IMR-90 (cell line): ENCODE measurements around the gene SMIM44. TPM values are rescaled to one million over a fixed set of nuclear protein-coding genes. Genes with fewer than 3 reads are reported as not detected.

ENCODE experiments used
- ATAC-seq: fragments of 200-7000 bp; cut with Tn5 transposase; 2 replicates; pipeline ENCODE4 v1.9.1; 2020; ENCODE audit warnings: low read depth, mild to moderate bottlenecking, moderate library complexity
- BruUV-seq: library from RNA; stranded (reverse); fragments of 400-500 nt; replicated peaks from 2 replicates; lab custom pipeline; 2021; lab: Mats Ljungman, UMichigan
- CTCF ChIA-PET: fragments of 300-600 bp; formaldehyde crosslinking; extraction: SDS; loops from one replicate; lab custom pipeline; 2021; ENCODE audit warnings: antibody characterized with exemption; lab: Yijun Ruan, JAX
- POLR2A ChIA-PET: fragments of 300-600 bp; sonication (Branson Sonifier 250); formaldehyde crosslinking; loops from one replicate; lab custom pipeline; 2022; ENCODE audit warnings: antibody characterized with exemption; ENCODE audit not compliant: unreplicated experiment; lab: Charles Lee
- DNase-seq: peaks from one replicate; pipeline ENCODE4 v3.0.0; 2013
- H2AFZ ChIP-seq: replicated peaks from 2 replicates; pipeline ENCODE3; 2013; ENCODE audit warnings: low read length, mild to moderate bottlenecking; ENCODE audit not compliant: poor library complexity
- H2AK5ac ChIP-seq: 2 replicates; pipeline ENCODE4 v1.6.1; 2013; ENCODE audit warnings: low read depth, low read length, inconsistent platforms
- H2AK9ac ChIP-seq: replicated peaks from 2 replicates; pipeline ENCODE3; 2013; ENCODE audit warnings: mild to moderate bottlenecking, low read depth, low read length, moderate library complexity; ENCODE audit not compliant: poor library complexity
- H2BK120ac ChIP-seq: 2 replicates; pipeline ENCODE4 v1.6.1; 2013; ENCODE audit warnings: low read depth, low read length, inconsistent platforms
- H2BK15ac ChIP-seq: 3 replicates; pipeline ENCODE4 v1.6.1; 2013; ENCODE audit warnings: low read depth, low read length, inconsistent platforms
- H2BK20ac ChIP-seq: 2 replicates; pipeline ENCODE4 v1.6.1; 2013; ENCODE audit warnings: low read depth, mild to moderate bottlenecking, inconsistent platforms, low read length, moderate library complexity
- H2BK5ac ChIP-seq: 2 replicates; pipeline ENCODE4 v1.6.1; 2013; ENCODE audit warnings: mild to moderate bottlenecking, low read depth, low read length, inconsistent platforms; ENCODE audit not compliant: poor library complexity, severe bottlenecking
- H3K14ac ChIP-seq: replicated peaks from 2 replicates; pipeline ENCODE4 v1.6.1; 2013; ENCODE audit warnings: low read depth, low read length, inconsistent platforms
- H3K18ac ChIP-seq: 2 replicates; pipeline ENCODE4 v1.6.1; 2013; ENCODE audit warnings: low read depth, low read length, control low read depth
- H3K23ac ChIP-seq: 2 replicates; pipeline ENCODE4 v1.6.1; 2013; ENCODE audit warnings: low read depth, low read length, inconsistent platforms
- H3K27ac ChIP-seq: 2 replicates; pipeline ENCODE4 v1.5.1; 2013; ENCODE audit warnings: mild to moderate bottlenecking, control low read depth, low read length; ENCODE audit not compliant: insufficient read depth
- H3K27me3 ChIP-seq: 2 replicates; pipeline ENCODE4 v1.6.1; 2013; ENCODE audit warnings: low read length; ENCODE audit not compliant: control insufficient read depth, insufficient read depth
- H3K36me3 ChIP-seq: 2 replicates; pipeline ENCODE4 v1.6.1; 2013; ENCODE audit warnings: low read length, mixed read lengths; ENCODE audit not compliant: control insufficient read depth, insufficient read depth
- H3K4ac ChIP-seq: 2 replicates; pipeline ENCODE4 v1.6.1; 2013; ENCODE audit warnings: low read depth, low read length, inconsistent platforms
- H3K4me1 ChIP-seq: 2 replicates; pipeline ENCODE4 v1.6.1; 2013; ENCODE audit warnings: low read length, mixed read lengths; ENCODE audit not compliant: control insufficient read depth, insufficient read depth
- H3K4me2 ChIP-seq: 2 replicates; pipeline ENCODE4 v1.6.1; 2013; ENCODE audit warnings: low read depth, mild to moderate bottlenecking, control low read depth, low read length, moderate library complexity
- H3K4me3 ChIP-seq: 2 replicates; pipeline ENCODE4 v1.5.1; 2013; ENCODE audit warnings: low read depth, mild to moderate bottlenecking, control low read depth, low read length, moderate library complexity; ENCODE audit not compliant: insufficient read depth
- H3K56ac ChIP-seq: 2 replicates; pipeline ENCODE4 v1.6.1; 2013; ENCODE audit warnings: low read length, inconsistent platforms; ENCODE audit not compliant: insufficient read depth; ENCODE audit errors: extremely low read depth
- H3K79me1 ChIP-seq, 2 experiments: 2 replicates each; pipeline ENCODE4 v1.6.1; 2013; ENCODE audit warnings: low read length in 2 of 2, inconsistent platforms in 1 of 2, low read depth in 1 of 2
- H3K9ac ChIP-seq: 2 replicates; pipeline ENCODE4 v1.6.1; 2013; ENCODE audit warnings: low read depth, low read length, control low read depth
- H3K9me1 ChIP-seq: 2 replicates; pipeline ENCODE4 v1.6.1; 2013; ENCODE audit warnings: low read length, inconsistent platforms; ENCODE audit not compliant: insufficient read depth
- H3K9me3 ChIP-seq: 2 replicates; pipeline ENCODE4 v1.6.1; 2013; ENCODE audit warnings: low read length; ENCODE audit not compliant: control insufficient read depth, insufficient read depth
- H4K20me1 ChIP-seq: 2 replicates; pipeline ENCODE4 v1.6.1; 2013; ENCODE audit warnings: low read length, inconsistent platforms; ENCODE audit not compliant: insufficient read depth
- H4K5ac ChIP-seq: 2 replicates; pipeline ENCODE4 v1.6.1; 2013; ENCODE audit warnings: mild to moderate bottlenecking, low read depth, low read length, control low read depth
- H4K8ac ChIP-seq, 2 experiments: 2 replicates each; pipeline ENCODE4 v1.6.1; 2013; ENCODE audit warnings: low read depth in 2 of 2, low read length in 2 of 2, control low read depth in 1 of 2, inconsistent platforms in 1 of 2
- H4K91ac ChIP-seq: 2 replicates; pipeline ENCODE4 v1.6.1; 2013; ENCODE audit warnings: low read depth, low read length, inconsistent platforms; ENCODE audit not compliant: insufficient read depth
- BHLHE40 ChIP-seq: fragments of 150-350 bp; IDR thresholded peaks from 2 replicates; pipeline ENCODE4 v1.6.1; 2016; ENCODE audit warnings: mild to moderate bottlenecking, low read depth, low read length
- FOS ChIP-seq: fragments of 150-350 bp; IDR thresholded peaks from 2 replicates; pipeline ENCODE4 v1.6.1; 2016; ENCODE audit warnings: low read depth, low read length
- MAFK ChIP-seq: IDR thresholded peaks from 2 replicates; pipeline ENCODE4 v1.6.1; 2012; ENCODE audit warnings: low read depth, low read length, improper control_type of control experiment
- MAZ ChIP-seq: IDR thresholded peaks from 2 replicates; pipeline ENCODE4 v1.6.1; 2012; ENCODE audit warnings: low read depth, mild to moderate bottlenecking, low read length, improper control_type of control experiment, moderate library complexity, borderline replicate concordance
- MXI1 ChIP-seq: IDR thresholded peaks from 2 replicates; pipeline ENCODE4 v1.6.1; 2012; ENCODE audit warnings: low read depth, mild to moderate bottlenecking, low read length, moderate library complexity, borderline replicate concordance
- NFE2L2 ChIP-seq: fragments of 150-350 bp; IDR thresholded peaks from 2 replicates; pipeline ENCODE4 v1.6.1; 2016; ENCODE audit warnings: low read depth, mild to moderate bottlenecking, low read length
- RAD21 ChIP-seq: IDR thresholded peaks from 2 replicates; pipeline ENCODE4 v1.6.1; 2012; ENCODE audit warnings: low read length, improper control_type of control experiment
- RFX5 ChIP-seq: IDR thresholded peaks from 2 replicates; pipeline ENCODE4 v1.8.0; 2012; ENCODE audit warnings: low read depth, mild to moderate bottlenecking, low read length, moderate library complexity
- SMC3 ChIP-seq: fragments of 150-350 bp; IDR thresholded peaks from 2 replicates; pipeline ENCODE4 v1.6.1; 2016; ENCODE audit warnings: low read depth, mild to moderate bottlenecking, antibody characterized with exemption, low read length, moderate library complexity
- WGBS, 2 experiments: methylation state at CpG; one replicate each; pipeline versions ENCODE4 v1.1.5 to v1.1.7; 2013; ENCODE audit warnings: missing lambda C conversion rate in 2 of 2; ENCODE audit not compliant: insufficient read length in 1 of 2; ENCODE audit errors: extremely low coverage in 2 of 2; 5-methylcytosine and 5-hydroxymethylcytosine counted together
- dilution Hi-C: fragments of 300-500 bp; cut with HindIII; formaldehyde crosslinking; loops from one replicate; pipeline ENCODE4 v1.14.3; 2018; ENCODE audit warnings: low sequenced_read_pairs; ENCODE audit not compliant: unreplicated experiment
- in situ Hi-C: fragments of 300-500 bp; cut with MboI; formaldehyde crosslinking; loops from 3 replicates; pipeline ENCODE4 v1.14.3; 2019; ENCODE audit warnings: low sequenced_read_pairs, inconsistent platforms, mixed read lengths
- intact Hi-C: fragments of 100-400 bp; cut with micrococcal nuclease; formaldehyde crosslinking; loops from 2 replicates; pipeline ENCODE4 v1.10.0; 2022
- polyA plus RNA-seq, 3 experiments: library from polyadenylated mRNA; depleted of rRNA; stranded (reverse); fragments of >200 nt; gene quantifications; 2 replicates each; pipeline ENCODE4 v1.2.3, GENCODE V29; 2012; ENCODE audit warnings: low replicate concordance in 1 of 3
- total RNA-seq: library from RNA; depleted of rRNA; stranded (reverse); fragments of >200 nt; gene quantifications from 2 replicates; pipeline ENCODE4 v1.2.3, GENCODE V29; 2012
- TF ChIP-seq, protein P1 (sequence below): fragments of 150-350 bp; IDR thresholded peaks from 2 replicates; pipeline ENCODE4 v1.6.1; 2016; ENCODE audit warnings: low read depth, mild to moderate bottlenecking, low read length, moderate library complexity, borderline replicate concordance
- TF ChIP-seq, protein P2 (sequence below): conservative IDR thresholded peaks from 2 replicates; pipeline ENCODE4 v1.5.1; 2012; ENCODE audit warnings: mild to moderate bottlenecking, low read depth, low read length, improper control_type of control experiment
- TF ChIP-seq, protein P3 (sequence below): fragments of 150-350 bp; IDR thresholded peaks from 2 replicates; pipeline ENCODE4 v1.6.1; 2017; ENCODE audit warnings: mild to moderate bottlenecking, antibody characterized with exemption, low read length, low read depth

The SMIM44 gene
- total and polyA plus RNA-seq, 2 of the 4 experiments (the other 2 are of a cell fraction), result not detected

DNA sequence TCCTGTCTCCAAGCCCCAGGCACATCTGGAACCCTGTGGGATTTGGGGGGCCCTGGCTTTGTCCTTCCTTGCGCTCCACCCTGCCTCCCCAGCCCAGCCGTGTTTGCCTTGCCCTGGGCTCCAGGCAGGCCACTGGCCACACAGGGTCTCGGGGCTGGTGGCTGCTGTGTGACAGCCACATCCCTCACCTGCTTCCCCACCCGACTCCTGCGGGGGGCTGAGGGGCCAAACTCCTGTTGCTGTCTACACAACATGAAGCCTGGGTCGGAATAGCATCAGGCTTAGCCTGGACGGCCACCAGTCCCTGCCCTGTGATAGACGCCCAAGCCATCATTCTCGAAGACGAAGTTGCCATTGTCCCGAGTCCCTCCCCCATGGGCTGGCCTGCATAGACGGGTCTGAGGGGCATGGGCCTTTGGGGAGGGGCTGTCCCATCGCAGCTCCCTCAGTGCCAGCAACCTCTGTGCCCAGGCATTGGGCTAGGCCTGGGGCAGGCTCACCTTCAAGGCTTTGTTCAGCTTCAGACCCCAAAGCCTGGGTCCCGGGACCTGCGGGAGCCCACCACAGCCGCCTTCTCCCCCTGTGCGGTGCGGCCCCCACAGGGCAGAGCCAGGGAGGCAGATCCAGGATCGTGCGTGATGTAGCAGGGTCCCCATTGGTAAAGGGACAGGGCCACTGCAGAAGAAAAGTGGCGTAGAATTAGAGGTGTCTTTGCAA is 40.3 kb upstream of the SMIM44 start:
- dilution Hi-C loops, result no loop called here
- Histone ChIP-seq H2BK5ac (no peak overlapping the region), H2BK20ac (no peak overlapping the region), H4K5ac (no peak overlapping the region), H3K27ac (no peak overlapping the region), H3K27me3 (no peaks in the 10 kb centered on the region), H2AFZ (peak overlapping the region; percentile 11), H3K9ac (no peak overlapping the region), H3K36me3 (peaks cover 55% of the 10 kb centered on the region), H2BK120ac (no peak overlapping the region), H3K4me3 (no peak overlapping the region), H4K20me1 (peaks cover 68% of the 10 kb centered on the region), H3K4me1 (no peaks in the 10 kb centered on the region), H3K4ac (no peak overlapping the region), H3K4me2 (no peak overlapping the region), H2AK9ac (no peak overlapping the region), H3K23ac (no peak overlapping the region), H4K8ac (no peak overlapping the region), H4K91ac (no peak overlapping the region), H3K18ac (no peak overlapping the region), H2AK5ac (no peak overlapping the region), H2BK15ac (no peak overlapping the region), H3K9me3 (no peaks in the 10 kb centered on the region), H3K79me1 (peaks cover 25 to 76% of the 10 kb centered on the region in 2 experiments), H3K14ac (no peak overlapping the region), H3K9me1 (peaks cover 14% of the 10 kb centered on the region), H3K56ac (no peak overlapping the region)
- intact Hi-C loops, result no loop called here
- ATAC-seq (no peak), DNase-seq (no peak)
- POLR2A ChIA-PET, result no interaction called here
- BruUV-seq, result no TSS peak
- TF ChIP-seq, protein P1, sequence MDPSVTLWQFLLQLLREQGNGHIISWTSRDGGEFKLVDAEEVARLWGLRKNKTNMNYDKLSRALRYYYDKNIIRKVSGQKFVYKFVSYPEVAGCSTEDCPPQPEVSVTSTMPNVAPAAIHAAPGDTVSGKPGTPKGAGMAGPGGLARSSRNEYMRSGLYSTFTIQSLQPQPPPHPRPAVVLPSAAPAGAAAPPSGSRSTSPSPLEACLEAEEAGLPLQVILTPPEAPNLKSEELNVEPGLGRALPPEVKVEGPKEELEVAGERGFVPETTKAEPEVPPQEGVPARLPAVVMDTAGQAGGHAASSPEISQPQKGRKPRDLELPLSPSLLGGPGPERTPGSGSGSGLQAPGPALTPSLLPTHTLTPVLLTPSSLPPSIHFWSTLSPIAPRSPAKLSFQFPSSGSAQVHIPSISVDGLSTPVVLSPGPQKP, result no peak
- TF ChIP-seq, protein P2, sequence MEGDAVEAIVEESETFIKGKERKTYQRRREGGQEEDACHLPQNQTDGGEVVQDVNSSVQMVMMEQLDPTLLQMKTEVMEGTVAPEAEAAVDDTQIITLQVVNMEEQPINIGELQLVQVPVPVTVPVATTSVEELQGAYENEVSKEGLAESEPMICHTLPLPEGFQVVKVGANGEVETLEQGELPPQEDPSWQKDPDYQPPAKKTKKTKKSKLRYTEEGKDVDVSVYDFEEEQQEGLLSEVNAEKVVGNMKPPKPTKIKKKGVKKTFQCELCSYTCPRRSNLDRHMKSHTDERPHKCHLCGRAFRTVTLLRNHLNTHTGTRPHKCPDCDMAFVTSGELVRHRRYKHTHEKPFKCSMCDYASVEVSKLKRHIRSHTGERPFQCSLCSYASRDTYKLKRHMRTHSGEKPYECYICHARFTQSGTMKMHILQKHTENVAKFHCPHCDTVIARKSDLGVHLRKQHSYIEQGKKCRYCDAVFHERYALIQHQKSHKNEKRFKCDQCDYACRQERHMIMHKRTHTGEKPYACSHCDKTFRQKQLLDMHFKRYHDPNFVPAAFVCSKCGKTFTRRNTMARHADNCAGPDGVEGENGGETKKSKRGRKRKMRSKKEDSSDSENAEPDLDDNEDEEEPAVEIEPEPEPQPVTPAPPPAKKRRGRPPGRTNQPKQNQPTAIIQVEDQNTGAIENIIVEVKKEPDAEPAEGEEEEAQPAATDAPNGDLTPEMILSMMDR, result no peak
- no peak for TF ChIP-seq NFE2L2
- no peak for TF ChIP-seq FOS
- TF ChIP-seq SMC3, result no peak
- TF ChIP-seq MXI1, result no peak
- no peak for TF ChIP-seq BHLHE40
- TF ChIP-seq RAD21, result no peak
- TF ChIP-seq, protein P3, sequence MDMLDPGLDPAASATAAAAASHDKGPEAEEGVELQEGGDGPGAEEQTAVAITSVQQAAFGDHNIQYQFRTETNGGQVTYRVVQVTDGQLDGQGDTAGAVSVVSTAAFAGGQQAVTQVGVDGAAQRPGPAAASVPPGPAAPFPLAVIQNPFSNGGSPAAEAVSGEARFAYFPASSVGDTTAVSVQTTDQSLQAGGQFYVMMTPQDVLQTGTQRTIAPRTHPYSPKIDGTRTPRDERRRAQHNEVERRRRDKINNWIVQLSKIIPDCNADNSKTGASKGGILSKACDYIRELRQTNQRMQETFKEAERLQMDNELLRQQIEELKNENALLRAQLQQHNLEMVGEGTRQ, result no peak
- no peak for TF ChIP-seq RFX5
- no peak for TF ChIP-seq MAZ
- TF ChIP-seq MAFK, result no peak
- 90% methylated on average over 9 of the region's 21 CpGs; no CpG with 5 or more reads in 1 of the 2 experiments for WGBS, 2 experiments
- CTCF ChIA-PET, result no interaction called here
- in situ Hi-C loops, result no loop called here
